B cell (primary cell): ENCODE measurements around the gene INTU. TPM values are rescaled to one million over a fixed set of nuclear protein-coding genes. Genes with fewer than 3 reads are reported as not detected.

Experiments
- ATAC-seq: fragments of 200-7000 bp; cut with Tn5 transposase; one replicate; pipeline ENCODE4 v1.10.0; 2021; ENCODE audit warnings: low read depth, mild to moderate bottlenecking, moderate number of reproducible peaks, moderate library complexity
- CTCF ChIA-PET: fragments of 350-600 bp; sonication (Branson Sonifier 250); formaldehyde crosslinking; loops from one replicate; lab custom pipeline; 2021; ENCODE audit warnings: antibody characterized with exemption, inconsistent platforms; lab: Charles Lee
- POLR2A ChIA-PET: fragments of 350-600 bp; sonication (Branson Sonifier 250); formaldehyde crosslinking; loops from one replicate; lab custom pipeline; 2021; ENCODE audit warnings: antibody characterized with exemption; lab: Charles Lee
- DNase-seq: peaks from one replicate; pipeline ENCODE4 v3.0.0; 2013
- H2AFZ ChIP-seq: 2 replicates; pipeline ENCODE4 v1.6.1; 2012; ENCODE audit warnings: mild to moderate bottlenecking, low read depth, low read length; ENCODE audit not compliant: insufficient read depth, poor library complexity, severe bottlenecking
- H3K27ac ChIP-seq, 2 donors: 1 replicate in 1 of 2; 2 replicates in 1 of 2; pipeline ENCODE4 v1.5.1; 2012 to 2013; ENCODE audit warnings: low read length in 2 of 2, mild to moderate bottlenecking in 2 of 2, moderate library complexity in 1 of 2
- H3K27me3 ChIP-seq, 4 experiments: fragments of 200-600 bp in 1 of 4; sonication (generic) in 1 of 4; replicated peaks in 1 of 4; 1 replicate in 2 of 4; 2 replicates in 2 of 4; pipeline versions ENCODE4 v1.6.1 to v1.7.0; 2013 to 2016; ENCODE audit warnings: low read length in 3 of 4, mild to moderate bottlenecking in 2 of 4, mixed read lengths in 1 of 4, moderate library complexity in 1 of 4; ENCODE audit not compliant: insufficient read depth in 4 of 4, control insufficient read depth in 3 of 4; ENCODE audit errors: control extremely low read depth in 1 of 4
- H3K36me3 ChIP-seq, 2 experiments: replicated peaks in 1 of 2; 1 replicate in 1 of 2; 2 replicates in 1 of 2; pipeline versions ENCODE4 v1.6.1 to v1.7.1; 2013; ENCODE audit warnings: low read length in 1 of 2; ENCODE audit not compliant: insufficient read depth in 2 of 2, control insufficient read depth in 1 of 2; ENCODE audit errors: control extremely low read depth in 1 of 2, extremely low read depth in 1 of 2
- H3K4me1 ChIP-seq, 2 donors: fragments of 200-600 bp in 1 of 2; sonication (generic) in 1 of 2; 1 replicate in 1 of 2; 2 replicates in 1 of 2; pipeline versions ENCODE4 v1.5.1 to v1.6.1; 2013 to 2017; ENCODE audit warnings: low read length in 2 of 2; ENCODE audit not compliant: control insufficient read depth in 2 of 2, insufficient read depth in 2 of 2
- H3K4me2 ChIP-seq: replicated peaks from 2 replicates; pipeline ENCODE3; 2012; ENCODE audit warnings: mild to moderate bottlenecking, low read depth, low read length; ENCODE audit not compliant: poor library complexity, severe bottlenecking
- H3K4me3 ChIP-seq, 5 experiments: fragments of 200-600 bp in 1 of 5; sonication (generic) in 1 of 5; 1 replicate in 3 of 5; 2 replicates in 2 of 5; pipeline versions ENCODE4 v1.5.1 to v1.7.0; 2011 to 2016; ENCODE audit warnings: low read length in 4 of 5, mild to moderate bottlenecking in 4 of 5, low read depth in 2 of 5, control low read depth in 1 of 5, moderate library complexity in 1 of 5; ENCODE audit not compliant: insufficient read depth in 1 of 5; ENCODE audit errors: control extremely low read depth in 1 of 5, extremely low read depth in 1 of 5
- H3K79me2 ChIP-seq: fragments of 200-600 bp; sonication (generic); one replicate; pipeline ENCODE4 v1.6.0; 2016; ENCODE audit warnings: low read length; ENCODE audit not compliant: control insufficient read depth, insufficient read depth
- H3K9ac ChIP-seq: fragments of 200-600 bp; sonication (generic); 2 replicates; pipeline ENCODE4 v1.6.1; 2017; ENCODE audit warnings: mild to moderate bottlenecking, low read length, moderate library complexity
- H3K9me3 ChIP-seq, 3 donors: one replicate each; pipeline versions ENCODE4 v1.6.1 to v1.7.1; 2013; ENCODE audit warnings: low read length in 2 of 3; ENCODE audit not compliant: control insufficient read depth in 2 of 3, insufficient read depth in 1 of 3; ENCODE audit errors: control extremely low read depth in 1 of 3
- H4K20me1 ChIP-seq: 2 replicates; pipeline ENCODE4 v1.6.0; 2012; ENCODE audit warnings: mild to moderate bottlenecking, low read length; ENCODE audit not compliant: insufficient read depth, control insufficient read depth, poor library complexity, severe bottlenecking
- H3K27ac Mint-ChIP-seq: one replicate; pipeline ENCODE4 v1.8.0; 2021; ENCODE audit warnings: mixed read lengths
- H3K27me3 Mint-ChIP-seq: one replicate; pipeline ENCODE4 v1.8.0; 2021; ENCODE audit warnings: mixed read lengths
- H3K4me1 Mint-ChIP-seq: one replicate; pipeline ENCODE4 v1.8.0; 2021; ENCODE audit warnings: mixed read lengths
- H3K4me3 Mint-ChIP-seq: one replicate; pipeline ENCODE4 v1.8.0; 2021; ENCODE audit warnings: mixed read lengths
- H3K9me3 Mint-ChIP-seq: one replicate; pipeline ENCODE4 v1.8.0; 2022; ENCODE audit warnings: mixed read lengths; ENCODE audit not compliant: insufficient read depth
- EZH2 ChIP-seq: IDR thresholded peaks from 2 replicates; pipeline ENCODE4 v1.6.1; 2012; ENCODE audit warnings: borderline replicate concordance, low read depth, mild to moderate bottlenecking, moderate library complexity, low read length; ENCODE audit not compliant: insufficient read depth, poor library complexity, severe bottlenecking
- WGBS: methylation state at CpG from one replicate; pipeline ENCODE4 v1.1.5; 2013; ENCODE audit warnings: missing lambda C conversion rate; ENCODE audit not compliant: insufficient coverage; 5-methylcytosine and 5-hydroxymethylcytosine counted together
- intact Hi-C: fragments of 100-400 bp; cut with micrococcal nuclease; formaldehyde crosslinking; loops from one replicate; pipeline ENCODE4 v1.10.0; 2022
- polyA plus RNA-seq: library from polyadenylated mRNA; depleted of rRNA; stranded (reverse); fragments of >200 nt; gene quantifications from 2 replicates; pipeline ENCODE4 v1.2.3, GENCODE V29; 2012
- total RNA-seq, 2 donors: library from RNA; stranded (reverse); fragments of 120-200 nt in 1 of 2; gene quantifications; 1 replicate in 1 of 2; 2 replicates in 1 of 2; pipeline versions ENCODE4 v1.2.3 to v1.2.4, GENCODE V29; 2013 to 2022
- TF ChIP-seq, protein P1 (sequence below): fragments of 200-600 bp; IDR thresholded peaks from one replicate; pipeline ENCODE4 v1.8.0; 2022; ENCODE audit warnings: antibody characterized with exemption, mild to moderate bottlenecking

The INTU gene
- total and polyA plus RNA-seq, 2 donors (not counting 1 experiment from before 2014, with no cell fraction given), result not detected

- whole genome bisulfite sequencing, result no CpG with 5 or more reads among the region's 2 CpGs
- Mint-ChIP-seq H3K4me3 (no peak overlapping the region), H3K27ac (no peak overlapping the region), H3K9me3 (no peaks in the 10 kb centered on the region), H3K27me3 (peaks cover 12% of the 10 kb centered on the region), H3K4me1 (no peaks in the 10 kb centered on the region)
- no peaks in the 10 kb centered on the region for H3K79me2 ChIP-seq
- no peaks in the 10 kb centered on the region for H3K36me3 ChIP-seq
- no peaks in the 10 kb centered on the region for H4K20me1 ChIP-seq
- ChIA-PET POLR2A (no interaction called here), CTCF (no interaction called here)
- no peaks in the 10 kb centered on the region for H3K4me1 ChIP-seq
- TF ChIP-seq EZH2, result no peak
- TF ChIP-seq, protein P1, sequence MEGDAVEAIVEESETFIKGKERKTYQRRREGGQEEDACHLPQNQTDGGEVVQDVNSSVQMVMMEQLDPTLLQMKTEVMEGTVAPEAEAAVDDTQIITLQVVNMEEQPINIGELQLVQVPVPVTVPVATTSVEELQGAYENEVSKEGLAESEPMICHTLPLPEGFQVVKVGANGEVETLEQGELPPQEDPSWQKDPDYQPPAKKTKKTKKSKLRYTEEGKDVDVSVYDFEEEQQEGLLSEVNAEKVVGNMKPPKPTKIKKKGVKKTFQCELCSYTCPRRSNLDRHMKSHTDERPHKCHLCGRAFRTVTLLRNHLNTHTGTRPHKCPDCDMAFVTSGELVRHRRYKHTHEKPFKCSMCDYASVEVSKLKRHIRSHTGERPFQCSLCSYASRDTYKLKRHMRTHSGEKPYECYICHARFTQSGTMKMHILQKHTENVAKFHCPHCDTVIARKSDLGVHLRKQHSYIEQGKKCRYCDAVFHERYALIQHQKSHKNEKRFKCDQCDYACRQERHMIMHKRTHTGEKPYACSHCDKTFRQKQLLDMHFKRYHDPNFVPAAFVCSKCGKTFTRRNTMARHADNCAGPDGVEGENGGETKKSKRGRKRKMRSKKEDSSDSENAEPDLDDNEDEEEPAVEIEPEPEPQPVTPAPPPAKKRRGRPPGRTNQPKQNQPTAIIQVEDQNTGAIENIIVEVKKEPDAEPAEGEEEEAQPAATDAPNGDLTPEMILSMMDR, result no peak
- H3K9me3 ChIP-seq, result peaks cover 0 to 10% (median 0%) of the 10 kb centered on the region in 3 donors
- H3K27ac ChIP-seq, result no peak overlapping the region
- H2AFZ ChIP-seq, result no peak overlapping the region
- DNase-seq, result no peak
- H3K4me3 ChIP-seq, result no peak overlapping the region
- H3K27me3 ChIP-seq, result no peaks in the 10 kb centered on the region
- no peak for ATAC-seq
- no peak overlapping the region for H3K4me2 ChIP-seq
- H3K9ac ChIP-seq, result no peak overlapping the region
- intact Hi-C loops, result no loop called here
These were observed 102.2 kb downstream of the INTU start for GRCh38 chr4:127734976-127735375.

GRCh38 chr4:127737295-127737694 is 104.5 kb downstream of the INTU start:
- Histone ChIP-seq H3K9ac (no peak overlapping the region), H3K4me3 (no peak overlapping the region), H3K27me3 (no peaks in the 10 kb centered on the region), H3K79me2 (no peaks in the 10 kb centered on the region), H2AFZ (no peak overlapping the region), H3K36me3 (no peaks in the 10 kb centered on the region), H3K27ac (no peak overlapping the region), H3K4me1 (no peaks in the 10 kb centered on the region), H3K9me3 (peaks cover 0 to 4% (median 2%) of the 10 kb centered on the region in 3 donors), H3K4me2 (no peak overlapping the region), H4K20me1 (no peaks in the 10 kb centered on the region)
- intact Hi-C loops, result no loop called here
- no peak overlapping the region for H3K27ac Mint-ChIP-seq
- DNase-seq, result no peak
- H3K27me3 Mint-ChIP-seq, result peaks cover 12% of the 10 kb centered on the region
- ChIA-PET POLR2A (no interaction called here), CTCF (no interaction called here)
- H3K9me3 Mint-ChIP-seq, result peaks cover 1% of the 10 kb centered on the region
- TF ChIP-seq EZH2, result no peak
- TF ChIP-seq, protein P1, result no peak
- H3K4me3 Mint-ChIP-seq, result no peak overlapping the region
- 50% methylated on average over 1 of the region's 4 CpGs for WGBS
- no peak for ATAC-seq
- no peaks in the 10 kb centered on the region for H3K4me1 Mint-ChIP-seq
